Smooth muscle cell (in vitro differentiated cells): ENCODE results near the gene CTAG1B. TPM values are rescaled to one million over a fixed set of nuclear protein-coding genes. Genes with fewer than 3 reads are reported as not detected.
"Not testable (repeated sequence)": the region's sequence is repeated elsewhere in the genome, so short reads cannot be mapped to it uniquely, and the experiment has no call there.

Experiments used
- DNase-seq: peaks from one replicate; lab custom pipeline; 2025; ENCODE audit not compliant: unreplicated experiment; lab: John Stamatoyannopoulos, UW
- H2AFZ ChIP-seq: fragments of 200-600 bp; sonication (generic); 2 replicates; pipeline ENCODE4 v1.6.0; 2016; ENCODE audit warnings: antibody characterized with exemption, low read depth, mild to moderate bottlenecking
- H3F3A ChIP-seq: fragments of 200-600 bp; sonication (generic); 2 replicates; pipeline ENCODE4 v1.6.0; 2017; ENCODE audit warnings: antibody characterized with exemption, low read depth
- H3K27ac ChIP-seq: fragments of 200-600 bp; sonication (generic); 2 replicates; pipeline ENCODE4 v1.5.1; 2016; ENCODE audit warnings: low read depth, mild to moderate bottlenecking
- H3K27me3 ChIP-seq: fragments of 200-600 bp; sonication (generic); 2 replicates; pipeline ENCODE4 v1.6.1; 2016; ENCODE audit warnings: low read depth, mild to moderate bottlenecking
- H3K36me3 ChIP-seq: fragments of 200-600 bp; sonication (generic); 2 replicates; pipeline ENCODE4 v1.5.1; 2016; ENCODE audit warnings: low read depth
- H3K4me1 ChIP-seq: fragments of 200-600 bp; sonication (generic); 2 replicates; pipeline ENCODE4 v1.5.1; 2016; ENCODE audit warnings: low read depth
- H3K4me2 ChIP-seq: fragments of 200-600 bp; sonication (generic); 2 replicates; pipeline ENCODE4 v1.6.0; 2016; ENCODE audit warnings: mild to moderate bottlenecking
- H3K4me3 ChIP-seq: fragments of 200-600 bp; sonication (generic); 2 replicates; pipeline ENCODE4 v1.5.1; 2016; ENCODE audit warnings: mild to moderate bottlenecking
- H3K79me2 ChIP-seq: fragments of 200-600 bp; sonication (generic); 2 replicates; pipeline ENCODE4 v1.6.0; 2016; ENCODE audit warnings: low read depth, mild to moderate bottlenecking
- H3K9ac ChIP-seq: fragments of 200-600 bp; sonication (generic); 2 replicates; pipeline ENCODE4 v1.6.0; 2016; ENCODE audit warnings: low read depth
- H3K9me3 ChIP-seq: fragments of 200-600 bp; sonication (generic); replicated peaks from 2 replicates; pipeline ENCODE4 v1.5.1; 2016; ENCODE audit warnings: low read depth
- H4K20me1 ChIP-seq: fragments of 200-600 bp; sonication (generic); 2 replicates; pipeline ENCODE4 v1.6.0; 2016; ENCODE audit warnings: low read depth
- CTCF ChIP-seq: fragments of 200-600 bp; sonication (generic); IDR thresholded peaks from 2 replicates; pipeline ENCODE4 v1.5.1; 2017; ENCODE audit warnings: borderline replicate concordance, mild to moderate bottlenecking, antibody characterized with exemption; ENCODE audit not compliant: insufficient read depth, poor library complexity, severe bottlenecking
- WGBS: methylation state at CpG from one replicate; pipeline ENCODE4 v1.1.7; 2016; ENCODE audit warnings: low lambda C conversion rate; 5-methylcytosine and 5-hydroxymethylcytosine counted together
- polyA plus RNA-seq: library from polyadenylated mRNA; unstranded; fragments of >200 nt; fragmentation: Nextera tagmentation; extraction: Ambion mirVana; gene quantifications from 2 replicates; pipeline ENCODE4 v1.2.1, GENCODE V29; 2016
- total RNA-seq: library from RNA; depleted of rRNA; stranded (reverse); fragments of >200 nt; gene quantifications from 2 replicates; pipeline ENCODE4 v1.2.3, GENCODE V29; 2014

The CTAG1B gene
- total and polyA plus RNA-seq, 2 experiments from 2014 or later: not detected

DNA sequence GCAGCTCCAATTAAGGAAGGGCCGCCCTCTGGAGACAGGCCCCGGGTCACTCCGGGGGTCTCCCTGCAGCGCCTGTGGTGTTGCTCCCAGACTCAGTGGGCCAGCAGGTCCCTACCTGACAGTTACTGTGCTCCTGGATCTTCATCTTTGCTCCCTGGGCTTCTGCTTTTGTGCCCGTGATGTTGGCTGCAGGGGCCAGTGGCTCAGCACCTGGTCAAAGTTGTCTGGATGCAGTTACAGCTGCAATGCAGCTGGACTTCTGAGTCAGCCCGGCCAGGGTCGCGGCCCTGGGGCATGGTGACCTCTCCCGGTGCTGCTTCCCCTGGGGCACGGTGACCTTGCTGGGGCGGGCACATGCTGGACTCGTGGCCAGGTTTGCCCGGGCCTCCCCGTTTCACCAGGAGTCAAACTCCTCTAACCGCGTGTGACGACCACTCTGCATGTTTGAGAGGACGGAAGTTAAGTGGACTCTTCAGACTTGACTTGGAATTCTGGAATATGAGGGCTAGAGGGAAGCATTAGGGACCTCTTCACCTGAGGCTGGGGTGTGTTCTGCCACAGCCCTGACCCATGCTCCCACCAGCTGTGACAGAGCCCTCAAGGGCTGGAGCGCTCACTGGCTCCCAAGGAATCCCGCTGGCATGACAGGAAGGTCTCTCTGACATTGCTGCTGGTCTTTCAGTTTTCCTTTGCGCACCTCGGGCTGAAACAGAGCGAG, 30.6 kb upstream of the CTAG1B start:
- H3K4me1 ChIP-seq: no peaks in the 10 kb centered on the region
- H3K79me2 ChIP-seq: no peaks in the 10 kb centered on the region
- no peak overlapping the region for H3K9ac ChIP-seq
- no peaks in the 10 kb centered on the region for H3K9me3 ChIP-seq
- no peak overlapping the region for H3K4me3 ChIP-seq
- DNase-seq: no peak
- no peak overlapping the region for H2AFZ ChIP-seq
- H3K4me2 ChIP-seq: no peak overlapping the region
- 86% methylated on average over 23 of the region's 23 CpGs for WGBS
- no peaks in the 10 kb centered on the region for H3K36me3 ChIP-seq
- no peaks in the 10 kb centered on the region for H4K20me1 ChIP-seq
- H3K27me3 ChIP-seq: no peaks in the 10 kb centered on the region
- no peak overlapping the region for H3K27ac ChIP-seq
- TF ChIP-seq CTCF: no peak
- H3F3A ChIP-seq: no peaks in the 10 kb centered on the region

GRCh38 chrX:154648931-154649330, 29.8 kb upstream of the CTAG1B start:
- no peaks in the 10 kb centered on the region for H3F3A ChIP-seq
- H3K4me1 ChIP-seq: no peaks in the 10 kb centered on the region
- 86% methylated on average over 15 of the region's 15 CpGs for WGBS
- H2AFZ ChIP-seq: no peak overlapping the region
- no peaks in the 10 kb centered on the region for H3K36me3 ChIP-seq
- no peak for DNase-seq
- no peaks in the 10 kb centered on the region for H3K9me3 ChIP-seq
- TF ChIP-seq CTCF: no peak
- H3K4me2 ChIP-seq: no peak overlapping the region
- H3K27me3 ChIP-seq: no peaks in the 10 kb centered on the region
- H3K27ac ChIP-seq: no peak overlapping the region
- H3K9ac ChIP-seq: no peak overlapping the region
- H4K20me1 ChIP-seq: no peaks in the 10 kb centered on the region
- no peak overlapping the region for H3K4me3 ChIP-seq
- no peaks in the 10 kb centered on the region for H3K79me2 ChIP-seq

- H3K9me3 ChIP-seq, H3K4me1 ChIP-seq, H3K36me3 ChIP-seq, H4K20me1 ChIP-seq, H3K4me2 ChIP-seq, H3K27ac ChIP-seq, H2AFZ ChIP-seq, H3K4me3 ChIP-seq, DNase-seq, H3K79me2 ChIP-seq, H3F3A ChIP-seq, H3K27me3 ChIP-seq, H3K9ac ChIP-seq: not testable (repeated sequence)
- WGBS: no CpG with 5 or more reads among the region's 24 CpGs
These were observed 26.8 kb upstream of the CTAG1B start for GRCh38 chrX:154645745-154646378.

GRCh38 chrX:154643708-154644107, 24.6 kb upstream of the CTAG1B start:
- H4K20me1 ChIP-seq, H2AFZ ChIP-seq: not testable (repeated sequence)
- WGBS: no CpG with 5 or more reads among the region's 31 CpGs

GRCh38 chrX:154641740-154642139, 22.7 kb upstream of the CTAG1B start:
- H3K9ac ChIP-seq, H3K27ac ChIP-seq, H3K79me2 ChIP-seq, H3F3A ChIP-seq, H3K4me3 ChIP-seq, H3K9me3 ChIP-seq, H2AFZ ChIP-seq, DNase-seq, H3K27me3 ChIP-seq, H3K4me1 ChIP-seq, H4K20me1 ChIP-seq, H3K4me2 ChIP-seq, H3K36me3 ChIP-seq: not testable (repeated sequence)
- no CpG with 5 or more reads among the region's 10 CpGs for WGBS

More at GRCh38 chrX:154643708-154644107, 24.6 kb upstream of the CTAG1B start:
- not testable (repeated sequence) for H3K4me1 ChIP-seq, H3F3A ChIP-seq, H3K27ac ChIP-seq, H3K79me2 ChIP-seq, DNase-seq, H3K9me3 ChIP-seq, H3K9ac ChIP-seq, H3K4me3 ChIP-seq, H3K4me2 ChIP-seq, H3K36me3 ChIP-seq, H3K27me3 ChIP-seq

DNA sequence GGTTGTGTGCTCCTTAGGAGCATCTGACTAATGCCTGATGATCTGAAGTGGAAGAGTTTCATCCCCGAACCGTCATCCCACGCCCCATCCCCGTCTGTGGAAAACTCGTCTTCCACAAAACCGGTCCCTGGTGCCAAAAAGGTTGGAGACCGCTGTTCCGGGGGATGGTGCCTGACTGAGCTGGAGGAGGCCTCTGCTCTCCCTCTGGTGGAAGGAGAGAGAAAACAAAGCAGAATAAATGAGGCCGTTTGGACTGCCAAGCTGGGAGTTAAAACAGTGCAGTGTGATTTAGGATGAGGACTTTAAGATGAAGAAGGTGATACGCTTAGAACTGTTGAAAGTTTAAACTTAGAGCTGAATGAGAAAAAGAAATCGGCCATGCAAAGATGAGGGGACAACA, 14.6 kb upstream of the CTAG1B start:
- WGBS: no CpG with 5 or more reads among the region's 11 CpGs

DNA sequence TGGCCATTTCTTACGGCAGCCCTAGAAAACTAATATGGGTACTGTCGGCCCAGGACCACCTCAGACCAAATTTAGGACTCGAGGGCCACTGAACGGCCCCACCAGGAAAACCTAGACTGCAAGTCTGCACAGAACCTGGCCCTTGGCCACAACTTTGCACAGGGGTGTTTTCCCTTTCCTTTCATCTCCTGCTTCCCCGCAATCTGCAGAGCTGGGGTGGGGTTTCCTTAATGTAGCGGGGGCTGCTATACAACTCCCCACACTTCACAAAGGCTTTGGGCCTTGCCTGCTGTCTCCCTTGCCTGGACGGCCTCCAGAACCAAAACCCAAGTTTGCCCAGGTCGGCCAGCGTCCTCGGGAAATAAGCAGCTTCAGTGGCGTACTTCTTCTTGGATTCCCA, 11.9 kb upstream of the CTAG1B start:
- not testable (repeated sequence) for H3K4me3 ChIP-seq, H3K4me1 ChIP-seq, DNase-seq, H3K79me2 ChIP-seq, H3K9me3 ChIP-seq, H3K27ac ChIP-seq, H2AFZ ChIP-seq, H4K20me1 ChIP-seq, H3K4me2 ChIP-seq, H3K9ac ChIP-seq, H3K36me3 ChIP-seq, H3K27me3 ChIP-seq, H3F3A ChIP-seq
- no CpG with 5 or more reads among the region's 11 CpGs for WGBS

More for the DNA sequence above, 14.6 kb upstream of the CTAG1B start:
- not testable (repeated sequence) for H3F3A ChIP-seq, H3K4me1 ChIP-seq, H3K9me3 ChIP-seq, H3K27me3 ChIP-seq, H3K27ac ChIP-seq, H3K4me2 ChIP-seq, H3K4me3 ChIP-seq, H4K20me1 ChIP-seq, H3K9ac ChIP-seq, H3K79me2 ChIP-seq, H3K36me3 ChIP-seq, H2AFZ ChIP-seq, DNase-seq
